Progenitor cell of endocrine pancreas (in vitro differentiated cells): ENCODE data around the gene OR52K2. TPM values are rescaled to one million over a fixed set of nuclear protein-coding genes. Genes with fewer than 3 reads are reported as not detected.

Experiments
- DNase-seq: peaks from one replicate; pipeline ENCODE4 v3.0.0; 2021; ENCODE audit warnings: low spot score; ENCODE audit not compliant: unreplicated experiment
- H3K27ac Mint-ChIP-seq: 2 replicates; pipeline ENCODE4 v1.8.0; 2021; ENCODE audit warnings: mild to moderate bottlenecking, moderate library complexity, mixed read lengths
- H3K27me3 Mint-ChIP-seq: 2 replicates; pipeline ENCODE4 v1.8.0; 2021; ENCODE audit warnings: mixed read lengths
- H3K36me3 Mint-ChIP-seq: 2 replicates; pipeline ENCODE4 v1.8.0; 2022; ENCODE audit warnings: mixed read lengths; ENCODE audit not compliant: insufficient read depth
- H3K4me1 Mint-ChIP-seq: 2 replicates; pipeline ENCODE4 v1.8.0; 2021; ENCODE audit warnings: low read depth, mixed read lengths
- H3K4me3 Mint-ChIP-seq: 2 replicates; pipeline ENCODE4 v1.8.0; 2021; ENCODE audit warnings: low read depth, mild to moderate bottlenecking, moderate library complexity, mixed read lengths
- H3K9me3 Mint-ChIP-seq: 2 replicates; pipeline ENCODE4 v1.8.0; 2021; ENCODE audit warnings: low read depth, mixed read lengths
- CTCF ChIP-seq: fragments of 200-600 bp; sonication (generic); IDR thresholded peaks from one replicate; pipeline ENCODE4 v1.5.0; 2021; ENCODE audit warnings: antibody characterized with exemption, mild to moderate bottlenecking; ENCODE audit not compliant: unreplicated experiment
- total RNA-seq: library from RNA; stranded (reverse); gene quantifications from 2 replicates; pipeline ENCODE4 v1.2.1, GENCODE V29; 2021

Gene OR52K2
- total RNA-seq, 1 donor from 2014 or later, result not detected

- Mint-ChIP-seq H3K36me3 (no peaks in the 10 kb centered on the region), H3K9me3 (peaks cover 15% of the 10 kb centered on the region), H3K4me3 (no peak overlapping the region), H3K4me1 (peaks cover 9% of the 10 kb centered on the region), H3K27ac (no peak overlapping the region), H3K27me3 (no peaks in the 10 kb centered on the region)
- no peak for DNase-seq
- no peak for TF ChIP-seq CTCF
Observed at GRCh38 chr11:4465407-4465806, 16.3 kb downstream of the OR52K2 start.

GRCh38 chr11:4466131-4466870 lies 17.2 kb downstream of the OR52K2 start:
- peaks cover 4% of the 10 kb centered on the region for H3K4me1 Mint-ChIP-seq
- H3K27me3 Mint-ChIP-seq, result no peaks in the 10 kb centered on the region
- H3K4me3 Mint-ChIP-seq, result no peak overlapping the region
- no peak for DNase-seq
- H3K27ac Mint-ChIP-seq, result no peak overlapping the region
- no peaks in the 10 kb centered on the region for H3K36me3 Mint-ChIP-seq
- peaks cover 15% of the 10 kb centered on the region for H3K9me3 Mint-ChIP-seq
- no peak for TF ChIP-seq CTCF

GRCh38 chr11:4466871-4467442 lies 17.9 kb downstream of the OR52K2 start:
- H3K27ac Mint-ChIP-seq, result no peak overlapping the region
- H3K36me3 Mint-ChIP-seq, result no peaks in the 10 kb centered on the region
- H3K4me3 Mint-ChIP-seq, result no peak overlapping the region
- H3K27me3 Mint-ChIP-seq, result no peaks in the 10 kb centered on the region
- DNase-seq, result no peak
- no peak for TF ChIP-seq CTCF
- peaks cover 4% of the 10 kb centered on the region for H3K4me1 Mint-ChIP-seq
- peaks cover 12% of the 10 kb centered on the region for H3K9me3 Mint-ChIP-seq

GRCh38 chr11:4467811-4468606 lies 18.9 kb downstream of the OR52K2 start:
- no peak overlapping the region for H3K4me3 Mint-ChIP-seq
- DNase-seq, result no peak
- peaks cover 11% of the 10 kb centered on the region for H3K9me3 Mint-ChIP-seq
- no peaks in the 10 kb centered on the region for H3K36me3 Mint-ChIP-seq
- H3K4me1 Mint-ChIP-seq, result peaks cover 4% of the 10 kb centered on the region
- H3K27me3 Mint-ChIP-seq, result no peaks in the 10 kb centered on the region
- no peak for TF ChIP-seq CTCF
- no peak overlapping the region for H3K27ac Mint-ChIP-seq

GRCh38 chr11:4479644-4480043 lies 30.5 kb downstream of the OR52K2 start:
- no peak for DNase-seq
- H3K9me3 Mint-ChIP-seq, result no peaks in the 10 kb centered on the region
- peaks cover 8% of the 10 kb centered on the region for H3K27me3 Mint-ChIP-seq
- no peak overlapping the region for H3K27ac Mint-ChIP-seq
- H3K4me1 Mint-ChIP-seq, result no peaks in the 10 kb centered on the region
- no peak for TF ChIP-seq CTCF
- H3K4me3 Mint-ChIP-seq, result no peak overlapping the region
- H3K36me3 Mint-ChIP-seq, result no peaks in the 10 kb centered on the region
